ENCODE data around the gene PNMT.
A peak's percentile ranks its signal among the peaks of the same experiment; 100 is the strongest.

The PNMT gene

GRCh38 chr17:39633570-39634183, 34.6 kb upstream of the PNMT start:
- no peak for DNase-seq (ENCODE audit: low read depth, low spot score)

- no peak for DNase-seq (ENCODE audit: low read depth, low spot score)
Observed at GRCh38 chr17:39634384-39634871, 33.8 kb upstream of the PNMT start.

GRCh38 chr17:39635614-39636176, 32.6 kb upstream of the PNMT start:
- DNase-seq (ENCODE audit: low read depth, low spot score), result no peak

GRCh38 chr17:39636587-39636926, 31.7 kb upstream of the PNMT start:
- no peak for DNase-seq (ENCODE audit: low read depth, low spot score)

GRCh38 chr17:39636927-39637736, 31.1 kb upstream of the PNMT start, which contains the start of gene STARD3:
Gene STARD3 (plus strand): TSS chr17:39637144. CDS start chr17:39653532, 16,388 bp downstream.
- peak; percentile 63 for DNase-seq (ENCODE audit: low read depth, low spot score)

GRCh38 chr17:39638317-39638716, 29.9 kb upstream of the PNMT start:
- no peak for DNase-seq (ENCODE audit: low read depth, low spot score)

- no peak for DNase-seq (ENCODE audit: low read depth, low spot score)
Observed at GRCh38 chr17:39639043-39639442, 29.2 kb upstream of the PNMT start.

- no peak for DNase-seq (ENCODE audit: low read depth, low spot score)
Observed at GRCh38 chr17:39639566-39640458, 28.4 kb upstream of the PNMT start.

GRCh38 chr17:39640591-39641031, 27.6 kb upstream of the PNMT start:
- no peak for DNase-seq (ENCODE audit: low read depth, low spot score)

- DNase-seq (ENCODE audit: low read depth, low spot score), result no peak
Observed at GRCh38 chr17:39641097-39641496, 27.2 kb upstream of the PNMT start.

- no peak for DNase-seq (ENCODE audit: low read depth, low spot score)
Observed at GRCh38 chr17:39641883-39642282, 26.4 kb upstream of the PNMT start.

- no peak for DNase-seq (ENCODE audit: low read depth, low spot score)
Observed at GRCh38 chr17:39642291-39643074, 25.8 kb upstream of the PNMT start.

GRCh38 chr17:39643271-39643670, 25.0 kb upstream of the PNMT start:
- no peak for DNase-seq (ENCODE audit: low read depth, low spot score)

GRCh38 chr17:39647256-39647655, 21.0 kb upstream of the PNMT start:
- DNase-seq (ENCODE audit: low read depth, low spot score), result no peak

- no peak for DNase-seq (ENCODE audit: low read depth, low spot score)
Observed at GRCh38 chr17:39648616-39649366, 19.5 kb upstream of the PNMT start.

GRCh38 chr17:39650121-39650579, 18.1 kb upstream of the PNMT start:
- no peak for DNase-seq (ENCODE audit: low read depth, low spot score)

- no peak for DNase-seq (ENCODE audit: low read depth, low spot score)
Observed at GRCh38 chr17:39651923-39652586, 16.2 kb upstream of the PNMT start.

GRCh38 chr17:39652587-39653315, 15.5 kb upstream of the PNMT start:
- DNase-seq (ENCODE audit: low read depth, low spot score), result no peak

- DNase-seq (ENCODE audit: low read depth, low spot score), result no peak
Observed at GRCh38 chr17:39653316-39653661, 15.0 kb upstream of the PNMT start.
